H1 (cell line): ENCODE data around the gene SLC35B1. TPM values are rescaled to one million over a fixed set of nuclear protein-coding genes. Genes with fewer than 3 reads are reported as not detected.

Experiments used
- CTCF ChIA-PET: fragments of 300-600 bp; sonication (Branson Sonifier 250); formaldehyde crosslinking; loops from one replicate; lab custom pipeline; 2021; ENCODE audit not compliant: partially characterized antibody; lab: Charles Lee
- POLR2A ChIA-PET: fragments of 300-600 bp; sonication (Branson Sonifier 250); formaldehyde crosslinking; loops from one replicate; lab custom pipeline; 2021; ENCODE audit warnings: inconsistent platforms; ENCODE audit not compliant: partially characterized antibody; lab: Charles Lee
- DNase-seq, 2 experiments: peaks; one replicate each; pipeline versions ENCODE4 v3.0.0 to v3.0.0-alpha.2; 2010 to 2022; ENCODE audit warnings: low spot score in 2 of 2, low read depth in 1 of 2, mixed read lengths in 1 of 2
- FAIRE-seq: peaks from 2 replicates; lab custom pipeline; 2011; peaks lifted over from hg19 to GRCh38; lab: Jason Lieb, UNC
- H2AFZ ChIP-seq: 2 replicates; pipeline ENCODE4 v1.8.1; 2012; ENCODE audit warnings: low read length, inconsistent platforms
- H2AK5ac ChIP-seq: 2 replicates; pipeline ENCODE4 v1.6.1; 2013; ENCODE audit warnings: low read depth, low read length
- H2BK120ac ChIP-seq: replicated peaks from 2 replicates; pipeline ENCODE3; 2013; ENCODE audit warnings: low read depth, low read length, inconsistent platforms
- H2BK12ac ChIP-seq: 2 replicates; pipeline ENCODE4 v1.6.1; 2013; ENCODE audit warnings: low read depth, low read length
- H2BK15ac ChIP-seq: 2 replicates; pipeline ENCODE4 v1.6.1; 2013; ENCODE audit warnings: low read length
- H2BK20ac ChIP-seq: 2 replicates; pipeline ENCODE4 v1.6.1; 2013; ENCODE audit warnings: low read length
- H2BK5ac ChIP-seq: 2 replicates; pipeline ENCODE4 v1.6.1; 2013; ENCODE audit warnings: low read depth, low read length
- H3K14ac ChIP-seq: 2 replicates; pipeline ENCODE4 v1.6.1; 2013; ENCODE audit warnings: inconsistent platforms; ENCODE audit not compliant: insufficient read length
- H3K18ac ChIP-seq: 2 replicates; pipeline ENCODE4 v1.6.1; 2013; ENCODE audit warnings: low read length; ENCODE audit errors: extremely low read depth
- H3K23ac ChIP-seq: 2 replicates; pipeline ENCODE4 v1.6.1; 2013; ENCODE audit warnings: inconsistent platforms; ENCODE audit not compliant: insufficient read length
- H3K23me2 ChIP-seq: 2 replicates; pipeline ENCODE4 v1.6.1; 2013; ENCODE audit warnings: low read depth, low read length
- H3K27ac ChIP-seq: 2 replicates; pipeline ENCODE4 v1.6.1; 2011; ENCODE audit warnings: low read depth, low read length, inconsistent platforms
- H3K27me3 ChIP-seq, 4 experiments: replicated peaks in 1 of 4; 1 replicate in 1 of 4; 2 replicates in 3 of 4; pipeline versions ENCODE4 v1.6.1 to v1.8.1; 2011 to 2013; ENCODE audit warnings: low read length in 3 of 4, mild to moderate bottlenecking in 3 of 4, inconsistent platforms in 2 of 4, mixed read lengths in 2 of 4, moderate library complexity in 1 of 4; ENCODE audit not compliant: control insufficient read depth in 3 of 4, insufficient read depth in 3 of 4; ENCODE audit errors: extremely low read depth in 1 of 4
- H3K36me3 ChIP-seq, 4 experiments: 2 replicates each; pipeline versions ENCODE4 v1.6.1 to v1.8.1; 2011 to 2013; ENCODE audit warnings: mild to moderate bottlenecking in 4 of 4, low read length in 3 of 4, moderate library complexity in 2 of 4, control low read depth in 1 of 4, inconsistent platforms in 1 of 4; ENCODE audit not compliant: insufficient read depth in 4 of 4, control insufficient read depth in 2 of 4
- H3K4ac ChIP-seq: replicated peaks from 2 replicates; pipeline ENCODE3; 2013; ENCODE audit warnings: low read length, low read depth, mixed read lengths, inconsistent platforms; ENCODE audit not compliant: insufficient read length
- H3K4me1 ChIP-seq, 4 experiments: replicated peaks in 1 of 4; 1 replicate in 1 of 4; 2 replicates in 3 of 4; pipeline versions ENCODE4 v1.6.1 to v1.8.1; 2011 to 2013; ENCODE audit warnings: low read length in 3 of 4, inconsistent platforms in 2 of 4, mixed read lengths in 1 of 4; ENCODE audit not compliant: insufficient read depth in 4 of 4, control insufficient read depth in 3 of 4
- H3K4me2 ChIP-seq, 2 experiments: 2 replicates each; pipeline versions ENCODE4 v1.6.1 to v1.8.1; 2011 to 2013; ENCODE audit warnings: low read depth in 2 of 2, low read length in 2 of 2, control low read depth in 1 of 2, inconsistent platforms in 1 of 2, mild to moderate bottlenecking in 1 of 2; ENCODE audit not compliant: insufficient read depth in 1 of 2
- H3K4me3 ChIP-seq, 4 experiments: fragments of 200-600, 300-600 bp in 1 of 4; sonication (generic), shearing (Covaris generic), sonication (Bioruptor Twin) in 1 of 4; 2 replicates each; pipeline versions ENCODE4 v1.5.1 to v1.8.1; 2011 to 2016; ENCODE audit warnings: low read length in 4 of 4, low read depth in 3 of 4, control low read depth in 2 of 4, inconsistent platforms in 2 of 4, mild to moderate bottlenecking in 2 of 4, mixed read lengths in 1 of 4, moderate library complexity in 1 of 4; ENCODE audit not compliant: insufficient read depth in 2 of 4; ENCODE audit errors: extremely low read depth in 1 of 4
- H3K56ac ChIP-seq: replicated peaks from 2 replicates; pipeline ENCODE3; 2013; ENCODE audit warnings: low read depth, mild to moderate bottlenecking, mixed read lengths, low read length, inconsistent platforms; ENCODE audit not compliant: insufficient read length
- H3K79me1 ChIP-seq: 2 replicates; pipeline ENCODE4 v1.6.1; 2013; ENCODE audit warnings: low read depth, low read length, control low read depth
- H3K79me2 ChIP-seq, 2 experiments: 2 replicates each; pipeline versions ENCODE4 v1.6.1 to v1.8.1; 2012 to 2013; ENCODE audit warnings: low read length in 2 of 2, mild to moderate bottlenecking in 2 of 2, inconsistent platforms in 1 of 2; ENCODE audit not compliant: insufficient read depth in 2 of 2, control insufficient read depth in 1 of 2
- H3K9ac ChIP-seq, 4 experiments: replicated peaks in 1 of 4; 1 replicate in 1 of 4; 2 replicates in 3 of 4; pipeline versions ENCODE4 v1.6.1 to v1.8.1; 2011 to 2013; ENCODE audit warnings: low read depth in 3 of 4, low read length in 3 of 4, control low read depth in 2 of 4, mild to moderate bottlenecking in 2 of 4, moderate library complexity in 2 of 4, inconsistent platforms in 1 of 4; ENCODE audit errors: extremely low read depth in 1 of 4
- H3K9me3 ChIP-seq, 2 experiments: 2 replicates each; pipeline versions ENCODE4 v1.6.1 to v1.8.1; 2012 to 2013; ENCODE audit warnings: mild to moderate bottlenecking in 2 of 2, moderate library complexity in 2 of 2, control low read depth in 1 of 2, inconsistent platforms in 1 of 2, low read depth in 1 of 2, low read length in 1 of 2, mixed read lengths in 1 of 2; ENCODE audit not compliant: insufficient read depth in 2 of 2
- H4K20me1 ChIP-seq, 2 experiments: replicated peaks in 1 of 2; 2 replicates each; pipeline versions ENCODE3 to v1.8.1; 2011 to 2013; ENCODE audit warnings: inconsistent platforms in 2 of 2, low read length in 2 of 2, mild to moderate bottlenecking in 1 of 2; ENCODE audit not compliant: insufficient read depth in 2 of 2, control insufficient read depth in 1 of 2
- H4K5ac ChIP-seq: 2 replicates; pipeline ENCODE4 v1.6.1; 2013; ENCODE audit warnings: low read length, low read depth, mixed read lengths, inconsistent platforms; ENCODE audit not compliant: insufficient read length
- H4K8ac ChIP-seq: 2 replicates; pipeline ENCODE4 v1.8.0; 2013; ENCODE audit warnings: mild to moderate bottlenecking, moderate library complexity, low read length, inconsistent platforms; ENCODE audit not compliant: insufficient read depth; ENCODE audit errors: extremely low read depth
- H4K91ac ChIP-seq: replicated peaks from 2 replicates; pipeline ENCODE3; 2013; ENCODE audit warnings: low read length, mixed read lengths, inconsistent platforms; ENCODE audit not compliant: insufficient read length
- FOSL1 ChIP-seq: IDR thresholded peaks from 2 replicates; pipeline ENCODE4 v1.6.1; 2011; ENCODE audit warnings: mild to moderate bottlenecking, low read depth, low read length, moderate library complexity; ENCODE audit not compliant: insufficient read depth
- JUN ChIP-seq: IDR thresholded peaks from 2 replicates; pipeline ENCODE4 v1.6.1; 2011; ENCODE audit warnings: low read depth, mild to moderate bottlenecking, improper control_type of control experiment, low read length
- JUND ChIP-seq: IDR thresholded peaks from 2 replicates; pipeline ENCODE4 v1.6.1; 2011; ENCODE audit warnings: mild to moderate bottlenecking, improper control_type of control experiment, low read length
- KDM1A ChIP-seq: fragments of 200-600, 300-600 bp; sonication (generic); IDR thresholded peaks from 2 replicates; pipeline ENCODE4 v1.7.1; 2016; ENCODE audit warnings: mild to moderate bottlenecking, low read length, borderline replicate concordance
- KDM4A ChIP-seq: IDR thresholded peaks from one replicate; pipeline ENCODE4 v1.7.1; 2012; ENCODE audit warnings: low read depth, mild to moderate bottlenecking, moderate library complexity, low read length, inconsistent platforms; ENCODE audit not compliant: severe bottlenecking
- SIX5 ChIP-seq: IDR thresholded peaks from 2 replicates; pipeline ENCODE4 v1.6.1; 2011; ENCODE audit warnings: mild to moderate bottlenecking, low read depth, low read length
- SP2 ChIP-seq: IDR thresholded peaks from 2 replicates; pipeline ENCODE4 v1.6.1; 2012; ENCODE audit warnings: mild to moderate bottlenecking, low read length, inconsistent platforms
- SRF ChIP-seq: IDR thresholded peaks from 2 replicates; pipeline ENCODE4 v1.6.1; 2011; ENCODE audit warnings: mild to moderate bottlenecking, low read depth, low read length, moderate library complexity
- WGBS, 2 experiments: shearing (Covaris generic) in 1 of 2; methylation state at CpG; one replicate each; pipeline versions ENCODE4 v1.1.6 to v1.1.7; 2013 to 2015; ENCODE audit warnings: low lambda C conversion rate in 2 of 2, mixed read lengths in 2 of 2, inconsistent platforms in 1 of 2, low coverage in 1 of 2, missing lambda C conversion rate in 1 of 2; ENCODE audit not compliant: insufficient replicate concordance in 2 of 2, insufficient coverage in 1 of 2, insufficient read length in 1 of 2; ENCODE audit errors: extremely low coverage in 1 of 2, missing lambda C conversion rate in 1 of 2; 5-methylcytosine and 5-hydroxymethylcytosine counted together
- polyA plus RNA-seq, 7 experiments: library from polyadenylated mRNA; depleted of rRNA in 3 of 7; stranded (reverse) in 5 of 7; unstranded in 2 of 7; fragments of >200 nt in 5 of 7; fragments of 200-250 nt in 2 of 7; gene quantifications; 1 replicate in 5 of 7; 2 replicates in 1 of 7; 4 replicates in 1 of 7; pipeline versions ENCODE4 v1.2.1 to v1.2.3, GENCODE V29; 2011 to 2013; ENCODE audit warnings: missing spikeins in 2 of 7, mixed read lengths in 2 of 7
- total RNA-seq: library from RNA; stranded (reverse); fragmentation: NEBNext Ultra II Directional; extraction: Animal tissue kit (Norgen Biotek cat#: 25700); gene quantifications from 2 replicates; pipeline ENCODE4 v1.2.1, GENCODE V29; 2021

The SLC35B1 gene
- total and polyA plus RNA-seq, 2 of the 8 experiments (the other 6 are each of a cell fraction or from before 2014, with no cell fraction given): 56.5 to 87.7 TPM

GRCh38 chr17:49741692-49742076 lies 33.9 kb upstream of the SLC35B1 start:
- DNase-seq (no peak), FAIRE-seq (no peak)
- Histone ChIP-seq H2BK20ac (no peak overlapping the region), H3K23me2 (no peaks in the 10 kb centered on the region), H3K14ac (no peak overlapping the region), H3K4me2 (no peak overlapping the region), H4K20me1 (peaks cover 8% of the 10 kb centered on the region in 2 experiments), H4K8ac (no peak overlapping the region), H2BK12ac (no peak overlapping the region), H3K79me2 (peaks cover 0 to 25% of the 10 kb centered on the region in 2 experiments; a peak in 2 of 4 replicates), H2AK5ac (no peak overlapping the region), H3K4ac (no peak overlapping the region), H2AFZ (no peak overlapping the region), H3K79me1 (peaks cover 7% of the 10 kb centered on the region), H3K9ac (no peak overlapping the region), H3K56ac (no peak overlapping the region), H3K18ac (no peak overlapping the region), H3K4me3 (no peak overlapping the region), H4K91ac (no peak overlapping the region), H2BK15ac (no peak overlapping the region), H3K4me1 (no peaks in the 10 kb centered on the region), H2BK5ac (no peak overlapping the region), H2BK120ac (no peak overlapping the region), H3K36me3 (no peaks in the 10 kb centered on the region; a peak in 1 of 8 replicates), H3K23ac (no peak overlapping the region), H3K27ac (no peak overlapping the region), H3K9me3 (no peaks in the 10 kb centered on the region), H3K27me3 (no peaks in the 10 kb centered on the region), H4K5ac (no peak overlapping the region)
- POLR2A ChIA-PET: interaction anchor here (1.2 kb wide), 2 partner anchors 11 to 47 kb away, joined by 3 to 4 read pairs; partner anchors contain the start of gene KAT7
- CTCF ChIA-PET: interaction anchor here (1.5 kb wide), 1 partner anchor 109 kb away, joined by 3 read pairs; no protein-coding TSS in a partner anchor
- 84% methylated on average over 3 of the region's 3 CpGs; no CpG with 5 or more reads in 1 of the 2 experiments for WGBS, 2 experiments
- TF ChIP-seq JUND: no peak
- TF ChIP-seq FOSL1: no peak
- no peak for TF ChIP-seq JUN
- no peak for TF ChIP-seq KDM1A
- no peak for TF ChIP-seq SIX5
- TF ChIP-seq SRF: no peak
- TF ChIP-seq KDM4A: no peak
- no peak for TF ChIP-seq SP2
